ENCODE data around the gene SYNDIG1. TPM values are rescaled to one million over a fixed set of nuclear protein-coding genes. Genes with fewer than 3 reads are reported as not detected.
A peak's percentile ranks its signal among the peaks of the same experiment; 100 is the strongest.

The SYNDIG1 gene
- total RNA-seq, 1 donor = 2.2 TPM

DNA sequence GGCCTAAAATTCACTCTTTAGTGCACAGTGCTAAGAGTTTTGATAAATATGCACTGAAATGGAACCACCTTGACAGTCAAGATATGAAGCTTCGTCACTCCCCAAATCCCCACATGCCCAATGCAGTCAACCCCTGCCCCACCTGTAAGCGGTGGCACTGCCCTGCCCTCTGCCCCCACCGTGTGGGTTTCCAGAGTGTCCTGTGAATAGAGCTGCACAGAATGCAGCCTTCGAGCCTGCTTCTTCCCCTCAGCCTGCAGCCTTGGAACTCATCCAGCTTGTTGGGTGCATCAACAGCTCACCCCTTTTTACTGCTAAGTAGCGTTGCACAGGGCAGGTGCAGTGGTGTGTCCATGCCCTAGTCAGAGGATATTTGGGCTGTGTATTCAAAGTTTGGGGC is 216.3 kb downstream of the SYNDIG1 start:
- H3K27ac ChIP-seq (ENCODE audit: low read depth, low read length) = no peak overlapping the region
- no peaks in the 10 kb centered on the region for H3K79me2 ChIP-seq (ENCODE audit: insufficient read depth, low read length)
- H3K36me3 ChIP-seq (ENCODE audit: insufficient read depth, low read length) = no peaks in the 10 kb centered on the region
- H3K9me3 ChIP-seq (ENCODE audit: low read depth, low read length) = no peaks in the 10 kb centered on the region
- no peak overlapping the region for H3K4me3 ChIP-seq (ENCODE audit: insufficient read depth, low read length)
- H3K4me1 ChIP-seq (ENCODE audit: insufficient read depth, low read length) = no peaks in the 10 kb centered on the region
- no peak overlapping the region for H3K4me2 ChIP-seq (ENCODE audit: insufficient read depth, low read length)
- peaks cover 12% of the 10 kb centered on the region for H3K27me3 ChIP-seq (ENCODE audit: insufficient read depth, low read length)
- no peak for DNase-seq (ENCODE audit: insufficient read length, low spot score, missing footprints)
- TF ChIP-seq, protein P1, sequence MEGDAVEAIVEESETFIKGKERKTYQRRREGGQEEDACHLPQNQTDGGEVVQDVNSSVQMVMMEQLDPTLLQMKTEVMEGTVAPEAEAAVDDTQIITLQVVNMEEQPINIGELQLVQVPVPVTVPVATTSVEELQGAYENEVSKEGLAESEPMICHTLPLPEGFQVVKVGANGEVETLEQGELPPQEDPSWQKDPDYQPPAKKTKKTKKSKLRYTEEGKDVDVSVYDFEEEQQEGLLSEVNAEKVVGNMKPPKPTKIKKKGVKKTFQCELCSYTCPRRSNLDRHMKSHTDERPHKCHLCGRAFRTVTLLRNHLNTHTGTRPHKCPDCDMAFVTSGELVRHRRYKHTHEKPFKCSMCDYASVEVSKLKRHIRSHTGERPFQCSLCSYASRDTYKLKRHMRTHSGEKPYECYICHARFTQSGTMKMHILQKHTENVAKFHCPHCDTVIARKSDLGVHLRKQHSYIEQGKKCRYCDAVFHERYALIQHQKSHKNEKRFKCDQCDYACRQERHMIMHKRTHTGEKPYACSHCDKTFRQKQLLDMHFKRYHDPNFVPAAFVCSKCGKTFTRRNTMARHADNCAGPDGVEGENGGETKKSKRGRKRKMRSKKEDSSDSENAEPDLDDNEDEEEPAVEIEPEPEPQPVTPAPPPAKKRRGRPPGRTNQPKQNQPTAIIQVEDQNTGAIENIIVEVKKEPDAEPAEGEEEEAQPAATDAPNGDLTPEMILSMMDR (IDR thresholded peaks at IDR 0.05; ENCODE audit: extremely low read depth, low read depth, low read length) = no peak
- no peak overlapping the region for H2AFZ ChIP-seq (ENCODE audit: low read length)
- no peaks in the 10 kb centered on the region for H4K20me1 ChIP-seq (ENCODE audit: insufficient read depth, low read length)

DNA sequence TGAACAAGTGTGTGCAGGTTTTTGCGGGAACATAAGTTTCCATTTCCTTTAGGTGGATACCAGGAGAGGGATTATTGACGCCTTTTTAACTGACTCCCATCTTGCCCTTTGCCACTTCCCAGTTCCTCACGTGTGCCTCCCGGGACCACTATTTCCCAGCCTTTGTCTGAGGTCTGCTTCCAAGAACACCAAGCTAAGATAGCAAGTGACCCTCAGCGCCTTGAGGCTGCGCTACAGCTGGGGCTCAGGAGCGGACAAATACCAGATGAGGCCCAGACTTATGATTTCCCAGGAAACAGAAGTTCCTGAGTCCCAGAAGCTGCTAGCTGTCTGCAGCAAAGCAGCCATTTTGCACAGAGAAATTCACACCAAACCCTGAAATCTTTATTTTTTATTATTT is 216.7 kb downstream of the SYNDIG1 start:
- TF ChIP-seq, protein P1 (IDR thresholded peaks at IDR 0.05; ENCODE audit: extremely low read depth, low read depth, low read length) = no peak
- Histone ChIP-seq H3K79me2 (ENCODE audit: insufficient read depth, low read length) (no peaks in the 10 kb centered on the region), H3K27me3 (ENCODE audit: insufficient read depth, low read length) (peaks cover 12% of the 10 kb centered on the region), H3K4me1 (ENCODE audit: insufficient read depth, low read length) (no peaks in the 10 kb centered on the region), H3K9me3 (ENCODE audit: low read depth, low read length) (no peaks in the 10 kb centered on the region), H3K4me3 (ENCODE audit: insufficient read depth, low read length) (no peak overlapping the region), H3K4me2 (ENCODE audit: insufficient read depth, low read length) (no peak overlapping the region), H2AFZ (ENCODE audit: low read length) (no peak overlapping the region), H4K20me1 (ENCODE audit: insufficient read depth, low read length) (no peaks in the 10 kb centered on the region), H3K27ac (ENCODE audit: low read depth, low read length) (no peak overlapping the region), H3K36me3 (ENCODE audit: insufficient read depth, low read length) (no peaks in the 10 kb centered on the region)
- DNase-seq (ENCODE audit: insufficient read length, low spot score, missing footprints) = no peak

DNA sequence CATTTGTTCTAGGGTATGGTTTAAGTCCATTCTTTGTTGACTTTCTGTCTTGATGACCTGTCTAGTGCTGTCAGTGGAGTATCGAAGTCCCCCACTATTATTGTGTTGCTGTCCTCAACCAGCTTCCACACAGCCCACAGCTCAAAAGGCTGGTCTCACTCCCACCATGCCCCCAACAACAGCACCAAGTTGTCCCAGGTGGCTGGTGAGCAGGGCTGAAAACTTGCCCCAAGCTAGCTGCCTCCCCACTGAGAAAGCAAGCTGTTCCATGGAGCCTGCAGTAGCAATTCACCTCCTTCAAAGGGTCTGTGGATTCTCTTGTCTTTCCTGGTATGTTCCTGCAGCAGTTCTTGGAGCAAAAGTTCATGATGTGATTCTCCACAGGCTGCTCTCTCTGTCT is 221.0 kb downstream of the SYNDIG1 start:
- peaks cover 8% of the 10 kb centered on the region for H3K4me1 ChIP-seq (ENCODE audit: insufficient read depth, low read length)
- H2AFZ ChIP-seq (ENCODE audit: low read length) = no peak overlapping the region
- no peak overlapping the region for H3K4me2 ChIP-seq (ENCODE audit: insufficient read depth, low read length)
- no peaks in the 10 kb centered on the region for H3K36me3 ChIP-seq (ENCODE audit: insufficient read depth, low read length)
- DNase-seq (ENCODE audit: insufficient read length, low spot score, missing footprints) = no peak
- H3K27me3 ChIP-seq (ENCODE audit: insufficient read depth, low read length) = peaks cover 19% of the 10 kb centered on the region
- TF ChIP-seq, protein P1 (IDR thresholded peaks at IDR 0.05; ENCODE audit: extremely low read depth, low read depth, low read length) = no peak
- no peak overlapping the region for H3K27ac ChIP-seq (ENCODE audit: low read depth, low read length)
- H3K9me3 ChIP-seq (ENCODE audit: low read depth, low read length) = no peaks in the 10 kb centered on the region
- no peaks in the 10 kb centered on the region for H4K20me1 ChIP-seq (ENCODE audit: insufficient read depth, low read length)
- H3K79me2 ChIP-seq (ENCODE audit: insufficient read depth, low read length) = no peaks in the 10 kb centered on the region
- no peak overlapping the region for H3K4me3 ChIP-seq (ENCODE audit: insufficient read depth, low read length)

DNA sequence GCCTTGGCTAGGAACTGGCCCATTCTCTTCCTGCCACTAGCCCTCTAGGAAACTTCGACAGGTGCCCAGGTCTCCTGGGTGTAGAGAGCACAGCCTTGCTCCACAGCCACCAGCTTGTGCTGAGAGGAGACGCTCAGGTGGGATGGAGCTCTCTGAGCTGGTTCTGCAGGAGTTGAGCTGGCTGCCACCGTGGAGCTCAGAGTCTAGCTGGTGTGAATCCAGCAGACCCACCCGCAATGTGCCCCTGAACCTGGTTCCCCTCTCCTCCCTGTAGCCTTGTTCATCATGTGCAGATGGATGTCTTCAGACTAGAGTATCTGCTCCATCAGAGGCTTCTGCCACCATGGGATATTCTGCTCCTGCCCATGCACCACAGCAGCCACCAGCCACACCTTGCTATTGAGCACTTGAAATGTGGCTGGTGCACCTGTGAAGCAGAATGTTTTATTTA is 222.5 kb downstream of the SYNDIG1 start:
- Histone ChIP-seq H2AFZ (ENCODE audit: low read length) (no peak overlapping the region), H3K27ac (ENCODE audit: low read depth, low read length) (no peak overlapping the region), H3K27me3 (ENCODE audit: insufficient read depth, low read length) (peaks cover 15% of the 10 kb centered on the region), H3K4me3 (ENCODE audit: insufficient read depth, low read length) (no peak overlapping the region), H3K9me3 (ENCODE audit: low read depth, low read length) (no peaks in the 10 kb centered on the region), H4K20me1 (ENCODE audit: insufficient read depth, low read length) (no peaks in the 10 kb centered on the region), H3K79me2 (ENCODE audit: insufficient read depth, low read length) (no peaks in the 10 kb centered on the region), H3K4me1 (ENCODE audit: insufficient read depth, low read length) (peaks cover 8% of the 10 kb centered on the region), H3K4me2 (ENCODE audit: insufficient read depth, low read length) (no peak overlapping the region), H3K36me3 (ENCODE audit: insufficient read depth, low read length) (no peaks in the 10 kb centered on the region)
- DNase-seq (ENCODE audit: insufficient read length, low spot score, missing footprints) = peak; percentile 34
- TF ChIP-seq, protein P1 (IDR thresholded peaks at IDR 0.05; ENCODE audit: extremely low read depth, low read depth, low read length) = no peak
